ENCODE measurements around the gene RFX8.
"Not testable (repeated sequence)": the region's sequence is repeated elsewhere in the genome, so short reads cannot be mapped to it uniquely, and the experiment has no call there.

RFX8 gene

DNA sequence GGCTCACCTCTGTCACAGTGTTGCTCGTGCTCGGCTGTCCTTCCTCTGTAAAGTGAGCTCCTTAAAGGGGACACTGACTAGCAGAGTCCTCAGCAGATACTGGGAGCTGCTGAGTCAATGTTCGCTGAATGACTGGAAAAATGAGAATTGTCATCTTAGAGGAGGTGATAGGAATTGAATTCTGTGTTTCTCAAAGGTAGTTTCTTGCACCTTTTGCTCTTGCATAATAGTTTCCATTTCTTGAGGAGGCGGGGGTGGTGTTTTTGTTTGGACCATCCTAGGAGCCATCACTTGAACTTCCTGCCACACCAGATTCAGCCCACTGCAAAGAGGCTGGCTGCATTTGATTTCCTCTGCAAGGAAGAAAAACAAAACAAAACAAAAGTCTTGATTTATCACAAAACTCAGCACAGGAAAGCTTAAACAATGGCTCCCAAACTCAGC lies 11.4 kb upstream of the RFX8 start:
- DNase-seq (ENCODE audit: low read depth, low spot score): no peak

DNA sequence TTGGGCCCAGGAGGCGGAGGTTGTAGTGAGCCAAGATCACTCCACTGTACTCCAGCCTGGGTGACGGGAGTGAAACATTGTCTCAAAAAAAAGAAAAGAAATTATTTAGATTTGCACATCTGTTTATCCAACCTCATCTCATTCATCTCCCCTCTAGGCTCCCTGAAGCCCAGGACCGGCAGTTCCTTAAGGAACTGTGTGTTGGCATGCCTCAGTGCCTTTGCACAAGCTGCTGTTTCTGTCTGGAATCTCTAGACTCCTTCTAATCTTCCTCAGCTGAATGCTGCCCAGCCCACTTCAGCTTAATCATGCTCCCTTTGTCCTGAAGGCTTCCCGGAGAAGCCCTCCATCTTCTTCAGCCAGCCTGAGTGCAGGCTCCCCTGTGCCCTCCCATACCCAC lies 10.9 kb upstream of the RFX8 start:
- no peak for DNase-seq (ENCODE audit: low read depth, low spot score)

DNA sequence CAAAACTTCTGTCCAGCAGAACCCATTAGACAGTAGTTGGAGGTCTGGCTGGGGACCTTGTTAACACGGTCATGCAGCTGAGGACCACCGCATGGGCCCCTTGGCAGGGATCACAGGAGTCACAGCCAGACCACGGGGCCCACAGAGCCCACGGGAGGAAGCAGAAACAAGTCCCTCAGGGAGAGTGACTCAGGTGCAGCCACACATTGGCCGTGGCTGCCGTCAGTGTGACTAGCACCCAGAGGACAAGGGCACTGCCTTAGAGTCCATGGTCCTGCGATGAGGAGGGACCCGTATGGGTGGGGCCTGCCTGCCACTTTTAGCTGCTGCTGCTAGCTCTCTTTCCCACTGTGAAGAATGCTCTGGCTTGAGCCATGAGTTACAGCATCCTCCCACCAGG lies 5.9 kb upstream of the RFX8 start:
- no peak for DNase-seq (ENCODE audit: low read depth, low spot score)

DNA sequence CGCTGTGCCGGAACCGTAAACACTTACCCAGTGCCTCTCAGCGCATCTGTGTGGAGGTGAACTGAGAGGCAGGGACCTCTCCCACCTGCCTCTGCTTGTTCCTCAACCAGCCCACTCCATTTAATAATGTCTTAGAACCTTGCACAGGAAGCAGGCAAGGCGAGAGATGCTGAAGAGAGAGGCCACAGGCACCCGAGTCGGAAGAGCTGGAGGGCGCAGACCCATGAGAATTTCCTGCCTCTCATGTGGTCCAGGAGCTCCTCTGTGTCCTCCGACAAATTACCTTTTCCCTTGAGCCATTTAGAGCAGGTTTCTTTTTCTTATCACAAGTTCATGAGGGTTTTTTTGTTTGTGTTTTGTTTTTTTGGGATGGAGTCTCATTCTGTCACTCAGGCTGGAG lies 4.9 kb upstream of the RFX8 start:
- DNase-seq (ENCODE audit: low read depth, low spot score): no peak

DNA sequence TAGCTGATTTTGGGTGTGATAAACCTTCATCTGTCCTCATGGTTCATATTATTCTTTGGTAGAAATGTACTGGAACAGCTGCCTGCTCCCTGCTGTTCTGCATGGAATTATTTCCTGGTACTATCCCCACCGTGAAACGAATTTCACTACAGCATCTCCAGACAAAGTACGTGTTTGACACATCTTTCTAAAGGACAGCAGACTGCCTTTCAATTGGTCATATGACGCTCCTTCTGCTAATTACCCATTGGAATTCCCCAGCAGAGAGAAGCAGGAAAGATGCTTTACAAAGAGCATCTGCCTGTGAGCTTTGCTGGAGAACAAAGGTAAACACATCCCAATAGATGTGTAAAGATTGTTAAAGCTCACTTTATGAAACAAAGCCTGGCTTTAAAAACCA lies 4.4 kb upstream of the RFX8 start:
- DNase-seq (ENCODE audit: low read depth, low spot score): no peak

DNA sequence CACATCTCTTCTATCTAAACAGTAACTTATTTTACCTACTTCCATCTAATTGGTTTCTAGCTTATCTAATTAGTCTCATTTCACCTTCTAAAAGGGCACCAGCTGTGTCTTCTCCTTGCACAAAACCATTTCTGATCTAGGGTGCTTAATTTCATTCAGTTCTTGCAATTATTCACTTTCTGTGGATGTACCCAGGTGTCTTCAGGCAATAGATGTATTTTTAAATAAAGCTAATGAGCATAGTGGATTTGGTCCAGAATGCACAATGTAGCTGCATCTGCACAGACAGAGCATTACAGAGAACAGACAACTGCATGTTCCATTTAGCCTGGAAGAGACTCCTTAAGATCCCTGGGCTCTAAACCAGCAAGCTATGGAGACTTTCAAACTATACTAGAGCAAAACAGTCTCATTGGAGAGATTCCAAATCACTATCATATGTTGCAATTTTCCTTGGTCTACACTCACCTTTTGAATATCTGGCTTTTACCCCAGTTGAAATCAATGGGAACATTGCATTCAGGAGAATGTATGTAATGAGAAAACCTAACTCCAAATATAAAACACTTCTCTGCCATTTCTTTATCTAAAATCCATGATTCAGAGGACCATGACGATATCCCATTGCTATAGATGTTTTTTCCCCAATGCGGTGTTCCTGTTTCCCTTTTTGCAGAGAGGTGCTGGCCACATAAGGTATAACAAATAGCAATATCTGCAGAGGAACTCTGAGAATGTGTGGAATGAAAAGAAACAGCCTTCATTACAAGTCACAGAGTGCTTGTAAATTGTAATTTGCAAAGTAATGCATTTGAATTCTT lies 3.5 kb upstream of the RFX8 start:
- DNase-seq (ENCODE audit: low read depth, low spot score): no peak

DNA sequence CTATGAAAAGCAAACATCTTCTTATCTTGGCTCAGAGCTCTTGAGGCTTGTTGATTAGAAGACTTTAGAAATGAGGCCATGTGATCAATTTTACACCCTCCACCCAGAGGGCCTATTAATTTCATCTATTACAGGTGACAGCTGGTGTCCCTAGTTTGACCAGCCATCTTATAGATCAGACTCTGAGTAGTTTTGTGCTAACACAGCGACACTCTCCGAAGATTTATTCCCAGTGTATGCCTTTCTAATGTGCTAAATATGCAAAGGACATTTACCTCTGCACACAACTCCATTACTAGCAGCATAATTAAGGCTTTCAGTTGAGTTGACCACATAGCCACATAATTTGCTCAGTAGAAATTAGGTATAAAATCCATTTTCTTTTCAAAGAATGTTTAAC lies 2.6 kb upstream of the RFX8 start:
- DNase-seq (ENCODE audit: low read depth, low spot score): no peak

DNA sequence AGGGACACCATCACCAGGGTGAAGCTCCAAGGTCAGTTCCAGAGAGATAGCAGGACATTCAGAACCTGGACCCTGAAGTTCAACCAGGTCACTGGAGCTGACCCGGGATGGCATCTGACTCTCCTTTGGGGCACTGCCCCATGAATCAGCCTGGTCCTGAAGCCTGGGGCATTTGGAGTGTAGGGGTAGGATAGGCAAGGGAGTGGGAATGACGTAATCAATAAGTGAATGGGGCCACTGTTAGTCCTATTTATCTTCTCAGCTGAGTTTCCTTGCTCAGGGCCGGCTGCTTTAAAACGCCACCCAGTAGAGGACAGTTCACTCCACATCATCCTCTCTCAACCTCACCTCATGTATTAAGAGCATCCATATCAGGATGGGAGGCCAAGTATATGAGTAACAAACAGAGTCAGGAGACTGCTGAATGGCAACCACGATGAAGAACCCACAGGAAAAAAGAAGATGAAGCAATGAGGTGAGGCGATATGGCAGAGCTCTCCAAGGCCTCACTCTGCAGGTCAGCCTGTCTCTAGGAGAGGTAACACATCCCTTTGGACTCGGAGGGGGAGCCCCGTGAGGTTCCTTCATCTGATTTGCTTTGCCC lies 1.8 kb upstream of the RFX8 start:
- no peak for DNase-seq (ENCODE audit: low read depth, low spot score)

DNA sequence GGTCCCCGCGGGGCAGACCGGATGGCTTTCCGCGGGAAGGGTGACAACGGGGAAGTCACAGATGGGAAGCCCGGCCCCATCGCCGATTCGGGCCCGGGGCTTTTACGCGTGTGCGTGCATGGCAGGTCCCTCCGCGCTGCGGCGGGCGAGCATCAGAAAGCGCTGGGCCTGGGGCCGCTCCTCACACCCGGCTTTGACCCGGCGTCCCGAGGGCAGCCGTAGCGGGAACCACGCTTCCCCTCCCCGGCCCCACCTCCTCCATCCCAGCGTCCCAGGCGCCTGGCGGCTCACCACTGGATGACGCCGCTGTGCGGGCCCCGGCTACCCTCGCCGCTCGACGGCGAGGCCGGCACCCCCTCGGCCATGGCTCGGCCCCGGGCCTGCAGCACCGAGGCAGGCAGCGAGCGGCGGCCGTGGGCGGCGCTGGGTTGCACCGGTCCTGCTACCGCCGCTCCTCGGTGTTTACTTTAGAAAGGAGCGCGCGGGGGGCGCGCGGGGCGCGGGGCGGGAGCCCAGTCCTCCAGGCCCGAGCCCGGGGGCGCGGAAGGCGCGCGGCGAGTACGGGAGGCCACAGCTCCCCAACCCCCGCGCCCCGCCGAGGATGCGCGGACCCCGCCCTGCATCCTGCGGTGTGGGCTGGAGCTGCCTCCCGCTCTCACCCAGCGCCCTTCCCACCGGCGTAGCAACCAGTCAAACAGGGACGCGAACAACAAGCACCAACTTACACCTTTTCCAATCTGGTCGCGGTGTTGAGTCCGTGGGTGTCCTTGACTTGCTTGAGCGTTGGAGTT lies 806 bp downstream of the RFX8 start:
- DNase-seq (ENCODE audit: low read depth, low spot score): no peak

DNA sequence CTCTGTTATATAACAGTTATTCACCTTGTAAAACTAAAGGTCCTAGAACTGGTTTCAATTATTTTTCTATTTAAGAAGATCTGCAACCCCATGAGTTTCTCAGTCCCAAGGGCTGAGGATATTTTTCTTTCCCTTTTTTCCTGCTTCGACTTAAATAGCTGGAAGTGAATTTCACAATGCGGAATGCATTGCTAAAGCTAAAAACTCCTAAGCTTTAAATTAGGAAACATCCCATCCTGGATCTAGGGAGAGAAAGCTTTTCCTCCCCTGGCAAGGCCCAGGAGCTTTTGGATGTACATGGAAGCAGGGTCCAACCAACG lies 1.4 kb downstream of the RFX8 start:
- DNase-seq (ENCODE audit: low read depth, low spot score): no peak

DNA sequence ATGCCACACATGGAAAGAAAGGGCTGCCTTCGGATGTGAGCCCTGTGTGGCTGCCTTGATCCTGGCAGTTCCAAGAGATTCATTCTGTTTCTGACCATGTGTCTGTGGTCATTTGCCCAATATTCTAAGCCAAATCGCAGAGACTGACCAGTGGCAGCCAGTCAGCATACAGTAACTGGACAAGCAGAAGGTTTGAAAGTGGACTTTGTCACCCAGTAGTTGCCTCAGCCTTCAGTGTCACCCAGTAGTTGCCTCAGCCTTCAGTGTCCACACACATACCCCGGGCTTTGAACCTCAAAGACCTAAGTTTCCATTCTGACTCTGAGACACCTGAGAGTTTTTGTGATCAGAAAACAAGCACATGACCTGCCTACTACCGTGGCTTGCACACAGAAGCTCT lies 5.0 kb downstream of the RFX8 start:
- DNase-seq (ENCODE audit: low read depth, low spot score): no peak

DNA sequence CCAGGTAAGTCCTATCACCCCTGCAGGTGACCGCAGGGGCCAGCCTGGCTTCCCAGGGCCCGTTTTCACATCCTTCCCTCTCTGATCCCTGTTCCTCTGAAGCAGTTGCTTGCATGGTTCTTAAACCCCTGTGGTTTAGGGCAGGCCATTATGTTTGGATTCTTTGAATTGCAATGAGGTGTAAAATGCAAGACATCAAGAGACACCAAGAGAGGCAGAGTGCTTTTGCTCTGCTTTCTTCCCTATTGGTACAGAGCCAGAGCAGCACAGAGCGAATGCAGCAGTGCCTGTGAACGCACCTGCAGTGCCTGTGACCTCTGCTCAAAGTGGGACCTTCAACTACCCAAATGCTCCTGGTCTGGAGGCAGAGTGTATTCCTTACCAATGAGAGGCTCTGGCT lies 7.6 kb downstream of the RFX8 start:
- no peak for DNase-seq (ENCODE audit: low read depth, low spot score)

DNA sequence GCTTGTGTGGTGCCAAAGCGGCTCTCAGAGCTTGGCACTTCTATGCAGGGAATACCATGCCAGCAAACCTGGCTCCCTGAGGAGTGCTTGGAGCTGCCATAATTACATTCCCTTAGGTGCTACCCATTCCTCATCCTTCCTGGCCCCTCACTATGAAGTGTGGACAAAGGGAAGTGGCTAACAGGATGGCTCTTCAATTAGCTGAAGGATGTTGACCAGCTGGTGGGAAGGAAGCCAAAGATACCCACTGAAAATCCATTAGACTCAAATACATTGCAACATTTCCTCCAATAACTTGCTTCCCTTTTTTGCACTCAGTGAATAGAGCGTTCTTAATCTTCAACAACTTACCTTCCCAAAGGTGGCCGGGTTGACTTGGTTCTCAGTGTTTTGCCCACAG lies 8.5 kb downstream of the RFX8 start:
- DNase-seq (ENCODE audit: low read depth, low spot score): no peak

DNA sequence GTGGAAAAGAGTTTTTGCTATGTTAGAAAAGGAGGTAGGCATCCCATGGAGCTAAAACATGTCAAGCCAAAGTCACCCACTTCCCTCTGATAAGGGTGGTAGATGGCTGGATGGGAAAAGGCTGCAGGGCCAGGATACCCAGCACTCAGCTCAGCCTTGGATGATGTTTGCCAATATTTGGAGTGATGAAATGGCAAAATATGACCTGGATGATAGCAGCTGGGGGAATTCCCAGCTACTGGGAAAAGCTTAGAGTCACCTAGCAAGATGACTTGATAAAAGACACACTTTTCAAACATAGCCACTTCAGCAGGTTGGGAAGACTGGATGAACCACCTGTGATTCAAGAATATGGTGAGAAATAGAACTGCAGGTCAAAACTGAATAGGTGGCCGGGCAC lies 10.1 kb downstream of the RFX8 start:
- DNase-seq (ENCODE audit: low read depth, low spot score): no peak

DNA sequence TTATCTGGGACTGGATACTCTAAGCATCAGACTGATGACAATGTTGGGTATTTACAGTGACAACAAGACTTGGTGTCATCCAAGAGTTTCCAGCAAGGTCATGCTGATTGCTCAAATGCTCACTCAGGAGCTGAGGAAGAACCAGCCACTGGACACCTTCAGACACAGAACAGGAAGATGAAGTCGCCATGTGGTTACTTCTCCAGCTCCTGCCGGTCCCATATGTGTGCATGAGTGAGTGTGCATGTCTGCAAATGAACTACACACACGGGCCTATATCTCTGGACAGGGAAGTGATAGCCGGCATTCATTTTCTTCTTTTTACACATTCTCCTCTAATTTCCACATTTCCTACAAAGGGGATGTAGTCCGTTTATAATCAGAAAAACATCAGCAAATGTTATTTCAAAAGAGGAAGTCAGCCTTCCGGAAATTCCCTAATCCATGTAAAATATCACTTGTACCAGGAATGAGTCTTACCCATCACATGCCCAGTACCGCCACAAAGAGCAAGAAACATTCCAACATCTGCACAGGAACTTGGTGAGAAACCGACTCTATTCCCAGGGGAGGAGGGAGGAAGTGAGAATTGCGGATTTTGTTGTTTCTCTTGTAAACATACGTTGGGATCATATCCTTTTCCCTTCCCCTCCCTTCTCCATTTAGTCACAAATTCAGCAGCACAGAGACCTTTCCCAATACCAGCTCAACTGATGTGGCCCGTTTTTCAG lies 10.8 kb downstream of the RFX8 start:
- DNase-seq (ENCODE audit: low read depth, low spot score): no peak

DNA sequence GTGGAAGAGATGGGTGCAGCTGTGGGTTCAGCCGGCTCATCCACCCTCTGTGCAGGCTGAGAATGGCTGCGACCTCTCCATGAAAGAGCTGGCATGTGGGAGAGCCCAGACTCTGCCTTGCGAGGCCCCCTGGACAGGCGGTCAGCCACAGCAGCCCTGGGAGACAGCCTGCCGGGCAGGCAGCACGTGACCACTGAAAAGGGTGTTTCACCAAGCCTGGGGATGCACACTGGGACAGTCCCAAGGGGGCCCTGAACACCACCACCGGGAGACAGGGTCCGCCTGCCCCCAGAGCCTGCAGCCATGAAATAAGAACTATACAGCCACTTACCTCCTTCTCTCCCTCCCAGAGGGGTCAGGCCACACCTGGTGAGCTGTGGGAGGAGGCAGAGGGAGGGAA lies 11.5 kb downstream of the RFX8 start:
- no peak for DNase-seq (ENCODE audit: low read depth, low spot score)

DNA sequence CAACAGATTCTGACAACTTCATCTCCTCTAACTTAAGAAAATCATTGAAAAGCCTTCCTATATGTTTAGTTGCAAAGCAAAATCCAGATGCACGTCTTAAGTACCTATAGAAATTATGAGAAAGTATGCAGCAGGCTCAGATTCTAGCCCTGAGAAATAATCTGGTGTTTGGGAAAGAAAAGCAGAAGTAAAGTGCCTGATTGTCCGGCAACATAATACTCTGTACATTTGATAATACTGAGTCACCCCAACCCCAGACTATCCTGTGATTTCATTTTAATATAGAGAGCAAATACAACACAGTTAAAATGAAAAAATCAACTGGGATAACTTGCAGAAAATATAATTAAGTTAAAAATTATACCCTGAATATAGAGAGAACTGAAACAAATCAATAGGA lies 13.5 kb downstream of the RFX8 start:
- no peak for DNase-seq (ENCODE audit: low read depth, low spot score)

DNA sequence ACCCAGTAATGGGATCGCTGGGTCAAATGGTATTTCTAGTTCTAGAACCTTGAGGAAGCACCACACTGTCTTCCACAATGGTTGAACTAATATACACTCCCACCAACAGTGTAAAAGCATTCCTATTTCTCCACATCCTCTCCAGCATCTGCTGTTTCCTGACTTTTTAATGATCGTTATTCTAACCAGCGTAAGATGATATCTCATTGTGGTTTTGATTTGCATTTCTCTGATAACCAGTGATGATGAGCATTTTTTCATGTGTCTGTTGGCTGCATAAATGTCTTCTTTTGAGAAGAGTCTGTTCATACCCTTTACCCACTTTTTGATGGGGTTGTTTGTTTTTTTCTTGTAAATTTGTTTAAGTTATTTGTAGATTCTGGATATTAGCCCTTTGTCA lies 20.5 kb downstream of the RFX8 start:
- not testable (repeated sequence) for DNase-seq (ENCODE audit: low read depth, low spot score)

DNA sequence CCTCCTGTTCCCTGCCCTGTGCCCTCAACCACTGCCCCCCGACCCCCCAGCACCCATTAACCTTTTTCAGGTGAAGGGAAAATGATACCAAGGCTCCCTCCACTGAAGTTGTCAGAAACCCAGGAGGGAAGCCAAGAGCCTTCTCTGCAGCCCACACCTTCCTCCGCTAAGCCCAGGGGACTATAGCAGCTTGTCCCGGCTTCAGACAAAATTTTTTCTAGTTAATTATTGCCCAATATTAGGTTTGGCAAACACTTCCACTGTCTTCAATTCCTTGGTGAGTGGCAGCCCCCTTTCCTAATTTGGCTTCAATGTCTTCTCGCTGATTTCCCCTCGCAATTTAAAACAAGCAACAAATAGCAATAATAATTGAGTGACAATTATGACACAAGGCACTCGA lies 23.9 kb downstream of the RFX8 start:
- no peak for DNase-seq (ENCODE audit: low read depth, low spot score)

DNA sequence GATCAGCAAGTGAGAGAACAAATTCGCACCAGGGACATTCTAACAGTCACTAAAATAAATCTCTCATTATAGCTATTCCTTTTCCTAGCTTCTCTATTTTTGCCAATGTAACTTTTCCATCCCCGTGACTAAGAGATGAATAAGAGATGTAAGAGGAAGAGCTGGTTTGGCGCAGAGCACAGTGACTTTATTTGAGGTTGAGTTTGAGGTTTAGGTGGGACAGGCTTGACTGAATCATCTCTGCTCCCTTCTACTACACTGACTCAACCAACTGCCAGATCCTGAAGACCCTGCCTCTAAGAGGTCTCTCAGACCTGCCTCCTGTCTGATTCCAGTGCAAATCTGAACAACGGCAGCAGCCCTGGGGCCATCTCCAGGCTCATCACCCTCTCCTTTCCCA lies 28.0 kb downstream of the RFX8 start:
- DNase-seq (ENCODE audit: low read depth, low spot score): no peak

DNA sequence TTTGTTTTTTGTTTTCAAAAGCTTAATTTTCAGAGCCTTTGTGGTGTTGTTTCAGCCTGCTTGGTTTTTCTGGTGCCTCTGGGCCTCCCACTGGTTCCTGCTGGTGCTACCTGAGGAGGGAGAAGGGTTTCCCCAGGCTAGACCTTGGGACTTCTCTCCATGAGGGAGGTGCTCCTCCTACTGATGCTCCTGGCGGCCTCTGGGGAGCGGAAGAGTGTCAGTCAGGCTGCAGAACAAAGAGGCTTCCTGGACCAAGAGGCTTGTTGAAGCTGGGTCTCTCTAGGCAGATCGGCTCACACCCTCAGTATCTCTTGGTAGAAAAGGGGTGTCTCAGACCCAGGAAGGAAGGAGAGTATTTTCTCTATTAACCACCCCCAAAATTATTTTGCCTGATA lies 32.2 kb downstream of the RFX8 start:
- DNase-seq (ENCODE audit: low read depth, low spot score): no peak

DNA sequence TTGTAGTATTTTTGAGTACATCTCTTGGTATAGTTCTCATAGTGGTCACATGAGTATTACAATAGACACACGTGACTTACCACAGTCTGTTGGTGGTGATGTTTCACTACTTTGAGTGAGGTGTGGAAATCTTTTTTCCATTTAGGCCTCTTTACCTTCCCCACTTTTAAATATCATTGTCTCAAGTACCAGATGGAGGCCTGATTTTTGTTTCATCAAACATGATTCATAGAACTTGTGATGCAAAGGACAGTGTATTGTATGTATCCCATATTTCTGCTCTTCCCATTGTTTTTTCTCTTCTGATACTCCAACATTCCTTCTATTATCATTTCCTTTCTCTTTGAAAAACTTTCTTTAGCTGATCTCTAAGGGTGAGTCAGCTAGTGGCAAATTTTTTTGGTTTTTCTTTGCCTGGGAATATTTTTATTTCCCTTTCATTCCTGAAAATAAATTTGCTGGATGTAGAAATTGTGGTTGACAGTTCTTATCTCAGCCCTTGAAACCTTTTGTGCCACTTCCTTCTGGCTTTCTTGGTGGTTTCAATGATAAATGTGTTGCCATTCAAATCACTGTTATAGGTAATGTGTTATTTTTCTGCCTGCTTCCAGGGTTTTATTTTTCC lies 32.8 kb downstream of the RFX8 start:
- DNase-seq (ENCODE audit: low read depth, low spot score): no peak
